ENCODE data around the gene CATSPER1.

DNA sequence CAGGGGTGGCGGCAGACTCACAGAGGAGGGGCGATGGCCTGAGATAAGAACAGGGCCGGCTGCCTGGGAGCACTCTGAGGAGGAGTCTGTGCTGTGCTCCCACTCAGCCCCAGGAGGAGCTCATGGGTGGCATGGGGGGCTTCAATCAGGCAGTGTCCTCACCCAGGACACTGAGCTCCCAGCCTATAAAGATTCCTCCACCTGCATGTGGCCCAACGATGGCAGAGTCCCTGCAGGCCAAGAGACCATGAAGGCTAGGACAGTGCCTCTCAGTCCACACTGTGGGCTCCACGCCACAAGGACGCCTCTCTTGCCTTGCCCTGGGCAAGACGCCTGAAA is 12.5 kb downstream of the CATSPER1 start:
- no peak for TF ChIP-seq POLR2A (IDR thresholded peaks at IDR 0.05)
- TF ChIP-seq, protein P1, sequence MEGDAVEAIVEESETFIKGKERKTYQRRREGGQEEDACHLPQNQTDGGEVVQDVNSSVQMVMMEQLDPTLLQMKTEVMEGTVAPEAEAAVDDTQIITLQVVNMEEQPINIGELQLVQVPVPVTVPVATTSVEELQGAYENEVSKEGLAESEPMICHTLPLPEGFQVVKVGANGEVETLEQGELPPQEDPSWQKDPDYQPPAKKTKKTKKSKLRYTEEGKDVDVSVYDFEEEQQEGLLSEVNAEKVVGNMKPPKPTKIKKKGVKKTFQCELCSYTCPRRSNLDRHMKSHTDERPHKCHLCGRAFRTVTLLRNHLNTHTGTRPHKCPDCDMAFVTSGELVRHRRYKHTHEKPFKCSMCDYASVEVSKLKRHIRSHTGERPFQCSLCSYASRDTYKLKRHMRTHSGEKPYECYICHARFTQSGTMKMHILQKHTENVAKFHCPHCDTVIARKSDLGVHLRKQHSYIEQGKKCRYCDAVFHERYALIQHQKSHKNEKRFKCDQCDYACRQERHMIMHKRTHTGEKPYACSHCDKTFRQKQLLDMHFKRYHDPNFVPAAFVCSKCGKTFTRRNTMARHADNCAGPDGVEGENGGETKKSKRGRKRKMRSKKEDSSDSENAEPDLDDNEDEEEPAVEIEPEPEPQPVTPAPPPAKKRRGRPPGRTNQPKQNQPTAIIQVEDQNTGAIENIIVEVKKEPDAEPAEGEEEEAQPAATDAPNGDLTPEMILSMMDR (IDR thresholded peaks at IDR 0.05) = no peak

Measured in adrenal gland (tissue), 5 donors.